ENCODE measurements around the gene MYO1E. TPM values are rescaled to one million over a fixed set of nuclear protein-coding genes. Genes with fewer than 3 reads are reported as not detected.
A peak's percentile ranks its signal among the peaks of the same experiment; 100 is the strongest.

Gene MYO1E
- total and polyA plus RNA-seq, 2 of the 8 experiments (the other 6 are each of a cell fraction or from before 2014, with no cell fraction given), result 19.6 to 142 TPM

DNA sequence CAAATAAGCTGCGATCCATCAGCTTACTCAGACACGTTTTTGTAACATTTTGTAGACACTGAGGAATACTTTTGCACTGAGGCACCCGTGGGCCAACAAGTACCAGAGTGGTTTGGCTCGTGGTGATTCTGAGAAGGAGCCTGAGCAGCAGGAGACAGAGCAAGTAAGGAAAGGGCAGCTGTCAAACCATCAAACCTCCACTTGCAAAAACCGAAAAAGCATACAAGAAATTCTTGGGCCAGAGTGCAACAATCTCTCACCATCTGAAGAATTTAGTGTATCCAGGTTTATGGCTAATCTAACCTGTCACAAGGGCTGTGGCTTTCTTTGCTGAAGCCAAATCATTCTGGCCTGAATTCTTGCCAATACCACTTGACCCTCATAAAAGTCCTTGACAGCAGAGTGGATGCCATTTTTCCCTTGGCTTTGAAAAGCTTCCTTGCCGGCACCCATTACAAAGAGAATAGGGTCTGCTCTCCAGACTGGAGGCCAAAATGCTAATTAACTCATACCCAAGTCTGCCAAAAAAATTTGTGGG, 56.7 kb downstream of the MYO1E start:
- H2AK5ac ChIP-seq (ENCODE audit: low read depth, low read length), result no peak overlapping the region
- no peak overlapping the region for H4K91ac ChIP-seq (replicated peaks; ENCODE audit: insufficient read length, low read length)
- H3K23me2 ChIP-seq (ENCODE audit: low read depth, low read length), result no peaks in the 10 kb centered on the region
- ChIA-PET POLR2A (ENCODE audit: partially characterized antibody) (interaction anchor here (1.0 to 1.8 kb wide), 2 partner anchors 9 to 10 kb away, joined by 3 to 4 read pairs; no protein-coding TSS in a partner anchor), CTCF (ENCODE audit: partially characterized antibody) (interaction anchor here (1.7 kb wide), 1 partner anchor 18 kb away, joined by 4 read pairs; no protein-coding TSS in a partner anchor)
- H3K4me1 ChIP-seq (replicated peaks in 1 of 4; ENCODE audit: control insufficient read depth in 3 of 4, insufficient read depth in 4 of 4, low read length in 3 of 4), result peaks cover 2 to 13% (median 9%) of the 10 kb centered on the region in 4 experiments; a peak in 5 of 7 replicates
- H2BK20ac ChIP-seq (ENCODE audit: low read length), result no peak overlapping the region
- no peaks in the 10 kb centered on the region for H3K36me3 ChIP-seq (ENCODE audit: control insufficient read depth in 2 of 4, insufficient read depth in 4 of 4, low read length in 3 of 4)
- TF ChIP-seq JUN (IDR thresholded peaks at IDR 0.05; ENCODE audit: low read depth, low read length) (no peak), RXRA (IDR thresholded peaks at IDR 0.05; ENCODE audit: insufficient read depth, low read depth, low read length) (no peak), YY1 (IDR thresholded peaks at IDR 0.05; ENCODE audit: low read depth, low read length) (0 out of 2 replicates have a peak, but pooled peaks have one; percentile 41), KDM4A (IDR thresholded peaks at IDR 0.05; ENCODE audit: low read depth, low read length, severe bottlenecking) (no peak)
- DNase-seq (ENCODE audit: low read depth in 1 of 2, low spot score in 2 of 2), result no peak
- H2BK12ac ChIP-seq (ENCODE audit: low read depth, low read length), result no peak overlapping the region
- no peak overlapping the region for H3K4me3 ChIP-seq (ENCODE audit: extremely low read depth in 1 of 4, insufficient read depth in 2 of 4, low read depth in 3 of 4, low read length in 4 of 4)
- no peak overlapping the region for H3K56ac ChIP-seq (replicated peaks; ENCODE audit: insufficient read length, low read depth, low read length)
- peaks cover 8% of the 10 kb centered on the region for H3K79me1 ChIP-seq (ENCODE audit: low read depth, low read length)
- H3K14ac ChIP-seq (ENCODE audit: insufficient read length), result no peak overlapping the region
- no peaks in the 10 kb centered on the region for H3K9me3 ChIP-seq (ENCODE audit: insufficient read depth in 2 of 2, low read depth in 1 of 2, low read length in 1 of 2)
- no peak overlapping the region for H3K27ac ChIP-seq (ENCODE audit: low read depth, low read length)
- H2BK120ac ChIP-seq (replicated peaks; ENCODE audit: low read depth, low read length), result no peak overlapping the region
- no peak overlapping the region for H3K23ac ChIP-seq (ENCODE audit: insufficient read length)
- no peaks in the 10 kb centered on the region for H3K27me3 ChIP-seq (replicated peaks in 1 of 4; ENCODE audit: control insufficient read depth in 3 of 4, extremely low read depth in 1 of 4, insufficient read depth in 3 of 4, low read length in 3 of 4)
- WGBS, 2 experiments (ENCODE audit: extremely low coverage in 1 of 2, insufficient coverage in 1 of 2, insufficient read length in 1 of 2, insufficient replicate concordance in 2 of 2, low coverage in 1 of 2, low lambda C conversion rate in 2 of 2, missing lambda C conversion rate in 1 of 2), result 83% methylated on average over 6 of the region's 6 CpGs; no CpG with 5 or more reads in 1 of the 2 experiments
- no peak overlapping the region for H2BK15ac ChIP-seq (ENCODE audit: low read length)
- no peak overlapping the region for H3K4me2 ChIP-seq (ENCODE audit: insufficient read depth in 1 of 2, low read depth in 2 of 2, low read length in 2 of 2)
- no peak overlapping the region for H3K9ac ChIP-seq (replicated peaks in 1 of 4; ENCODE audit: extremely low read depth in 1 of 4, low read depth in 3 of 4, low read length in 3 of 4)
- peaks cover 0 to 4% of the 10 kb centered on the region in 2 experiments for H4K20me1 ChIP-seq (replicated peaks in 1 of 2; ENCODE audit: control insufficient read depth in 1 of 2, insufficient read depth in 2 of 2, low read length in 2 of 2)
- no peak overlapping the region for H4K5ac ChIP-seq (ENCODE audit: insufficient read length, low read depth, low read length)
- H3K4ac ChIP-seq (replicated peaks; ENCODE audit: insufficient read length, low read depth, low read length), result no peak overlapping the region
- no peak overlapping the region for H3K18ac ChIP-seq (ENCODE audit: extremely low read depth, low read length)
- H2BK5ac ChIP-seq (ENCODE audit: low read depth, low read length), result no peak overlapping the region
- no peak overlapping the region for H4K8ac ChIP-seq (ENCODE audit: extremely low read depth, insufficient read depth, low read length)
- peaks cover 4 to 83% of the 10 kb centered on the region in 2 experiments; a peak in 3 of 4 replicates for H3K79me2 ChIP-seq (ENCODE audit: control insufficient read depth in 1 of 2, insufficient read depth in 2 of 2, low read length in 2 of 2)
- no peak for FAIRE-seq
- H2AFZ ChIP-seq (ENCODE audit: low read length), result no peak overlapping the region
